ENCODE measurements around the gene TANGO6.

- TF ChIP-seq POLR2A (IDR thresholded peaks at IDR 0.05; ENCODE audit: low read length) (no peak), GATA1 (IDR thresholded peaks at IDR 0.05; ENCODE audit: low read depth, low read length) (no peak)
These were observed 117.6 kb downstream of the TANGO6 start for GRCh38 chr16:68960910-68961309.
